Measurements from ENCODE around the gene LEO1. TPM values are rescaled to one million over a fixed set of nuclear protein-coding genes. Genes with fewer than 3 reads are reported as not detected.

LEO1 gene
- total and polyA plus RNA-seq, 2 of the 13 experiments (the other 11 are each of a cell fraction or from before 2014, with no cell fraction given), result 17.0 to 60.3 TPM

GRCh38 chr15:51971375-51972133, at the start of gene LEO1 (continued):
- TF ChIP-seq UBTF (CRISPR knock-in tag; IDR thresholded peaks at IDR 0.05) (peak; percentile 82), ZNF703 (CRISPR knock-in tag; IDR thresholded peaks at IDR 0.05; ENCODE audit: borderline replicate concordance) (no peak), ZNF691 (CRISPR knock-in tag; IDR thresholded peaks at IDR 0.05; ENCODE audit: borderline replicate concordance, low read depth) (peak; percentile 76), TOPORS (CRISPR knock-in tag; IDR thresholded peaks at IDR 0.05) (no peak), ZNF343 (CRISPR knock-in tag; IDR thresholded peaks at IDR 0.05) (peak; percentile 86; the same call in 1 of the 2 replicates), ZNF761 (CRISPR knock-in tag; conservative IDR thresholded peaks at IDR 0.05) (peak; percentile 80), ZFP41 (CRISPR knock-in tag; IDR thresholded peaks at IDR 0.05; ENCODE audit: borderline replicate concordance) (no peak), EEA1 (CRISPR knock-in tag; IDR thresholded peaks at IDR 0.05; ENCODE audit: borderline replicate concordance) (no peak), THAP11 (CRISPR knock-in tag; IDR thresholded peaks at IDR 0.05) (peak; percentile 93), FOXK2 (IDR thresholded peaks at IDR 0.05) (no peak), ZKSCAN1 (IDR thresholded peaks at IDR 0.05; ENCODE audit: low read length) (no peak), HNF1A (IDR thresholded peaks at IDR 0.05; ENCODE audit: low read depth) (peak; percentile 24; the same call in 1 of the 2 replicates), HNF1A (CRISPR knock-in tag; IDR thresholded peaks at IDR 0.05; ENCODE audit: borderline replicate concordance) (peak; percentile 71), STAT6 (CRISPR knock-in tag; IDR thresholded peaks at IDR 0.05; ENCODE audit: borderline replicate concordance) (peak; percentile 58; the same call in 1 of the 2 replicates), ZFP36L1 (CRISPR knock-in tag; IDR thresholded peaks at IDR 0.05) (no peak), SALL1 (CRISPR knock-in tag; IDR thresholded peaks at IDR 0.05) (peak; percentile 81), SIX1 (CRISPR knock-in tag; IDR thresholded peaks at IDR 0.05; ENCODE audit: borderline replicate concordance) (no peak), HNRNPUL1 (IDR thresholded peaks at IDR 0.05; ENCODE audit: low read depth, low read length) (no peak), ZNF792 (CRISPR knock-in tag; IDR thresholded peaks at IDR 0.05) (no peak; the same call in 1 of the 2 replicates), ZNF607 (CRISPR knock-in tag; IDR thresholded peaks at IDR 0.05; ENCODE audit: borderline replicate concordance) (peak; percentile 26; the same call in 1 of the 2 replicates)

All from HepG2 (cell line).